ENCODE results near the gene TGM6. TPM values are rescaled to one million over a fixed set of nuclear protein-coding genes. Genes with fewer than 3 reads are reported as not detected.

The TGM6 gene
- total RNA-seq, 1 donor = not detected

DNA sequence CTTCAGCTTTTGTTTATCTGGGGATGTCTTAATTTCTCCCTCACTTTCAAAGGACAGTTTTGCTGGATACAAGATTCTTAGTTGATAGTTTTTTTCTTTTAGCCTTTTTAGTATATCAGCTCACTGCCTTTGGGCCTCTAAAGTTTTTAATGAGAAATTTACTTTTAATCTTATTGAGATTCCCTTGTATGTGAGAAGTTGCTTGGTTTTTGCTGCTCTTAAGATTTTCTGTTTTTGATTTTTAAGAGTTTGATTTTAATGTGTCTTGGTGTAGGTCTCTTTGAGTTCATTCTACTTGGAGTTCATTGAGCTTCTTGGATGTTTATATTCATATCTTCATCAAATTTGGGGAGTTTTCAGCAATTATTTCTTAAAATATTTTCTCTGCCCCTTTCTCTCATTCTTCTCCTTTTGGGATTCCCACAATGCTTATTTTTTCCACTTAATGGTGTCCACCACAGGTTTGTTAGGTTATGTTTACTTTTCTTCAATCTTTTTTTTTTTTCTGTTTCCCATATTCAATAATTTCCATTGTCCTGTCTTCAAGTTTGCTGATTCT lies 19.6 kb upstream of the TGM6 start:
- no peak overlapping the region for H3K4me3 ChIP-seq (ENCODE audit: low read depth, low read length)
- TF ChIP-seq, protein P1, sequence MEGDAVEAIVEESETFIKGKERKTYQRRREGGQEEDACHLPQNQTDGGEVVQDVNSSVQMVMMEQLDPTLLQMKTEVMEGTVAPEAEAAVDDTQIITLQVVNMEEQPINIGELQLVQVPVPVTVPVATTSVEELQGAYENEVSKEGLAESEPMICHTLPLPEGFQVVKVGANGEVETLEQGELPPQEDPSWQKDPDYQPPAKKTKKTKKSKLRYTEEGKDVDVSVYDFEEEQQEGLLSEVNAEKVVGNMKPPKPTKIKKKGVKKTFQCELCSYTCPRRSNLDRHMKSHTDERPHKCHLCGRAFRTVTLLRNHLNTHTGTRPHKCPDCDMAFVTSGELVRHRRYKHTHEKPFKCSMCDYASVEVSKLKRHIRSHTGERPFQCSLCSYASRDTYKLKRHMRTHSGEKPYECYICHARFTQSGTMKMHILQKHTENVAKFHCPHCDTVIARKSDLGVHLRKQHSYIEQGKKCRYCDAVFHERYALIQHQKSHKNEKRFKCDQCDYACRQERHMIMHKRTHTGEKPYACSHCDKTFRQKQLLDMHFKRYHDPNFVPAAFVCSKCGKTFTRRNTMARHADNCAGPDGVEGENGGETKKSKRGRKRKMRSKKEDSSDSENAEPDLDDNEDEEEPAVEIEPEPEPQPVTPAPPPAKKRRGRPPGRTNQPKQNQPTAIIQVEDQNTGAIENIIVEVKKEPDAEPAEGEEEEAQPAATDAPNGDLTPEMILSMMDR (IDR thresholded peaks at IDR 0.05; ENCODE audit: insufficient read depth, low read depth, low read length) = no peak
- no peak for DNase-seq (ENCODE audit: low read depth)

DNA sequence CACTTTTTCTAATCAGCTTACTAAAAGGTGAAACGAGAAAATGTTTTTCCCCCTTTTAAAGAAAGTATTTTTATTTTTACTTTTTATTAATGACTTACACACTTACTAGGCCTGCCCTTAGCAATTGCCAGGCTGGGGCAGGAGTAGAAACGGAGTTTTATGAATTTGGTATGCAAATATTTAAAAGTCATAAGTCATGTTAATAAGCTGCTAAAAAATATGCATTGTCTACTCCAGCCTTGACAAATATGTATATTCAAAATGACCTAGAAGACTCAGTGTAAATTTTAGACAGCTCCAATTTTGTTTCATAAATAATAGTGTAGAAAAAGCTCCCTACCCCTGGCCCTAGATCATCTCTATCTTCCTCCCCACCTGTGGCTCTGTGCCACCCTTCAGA lies 17.5 kb upstream of the TGM6 start:
- no peak for DNase-seq (ENCODE audit: low read depth)
- TF ChIP-seq, protein P1 (IDR thresholded peaks at IDR 0.05; ENCODE audit: insufficient read depth, low read depth, low read length) = no peak
- no peak overlapping the region for H3K4me3 ChIP-seq (ENCODE audit: low read depth, low read length)

DNA sequence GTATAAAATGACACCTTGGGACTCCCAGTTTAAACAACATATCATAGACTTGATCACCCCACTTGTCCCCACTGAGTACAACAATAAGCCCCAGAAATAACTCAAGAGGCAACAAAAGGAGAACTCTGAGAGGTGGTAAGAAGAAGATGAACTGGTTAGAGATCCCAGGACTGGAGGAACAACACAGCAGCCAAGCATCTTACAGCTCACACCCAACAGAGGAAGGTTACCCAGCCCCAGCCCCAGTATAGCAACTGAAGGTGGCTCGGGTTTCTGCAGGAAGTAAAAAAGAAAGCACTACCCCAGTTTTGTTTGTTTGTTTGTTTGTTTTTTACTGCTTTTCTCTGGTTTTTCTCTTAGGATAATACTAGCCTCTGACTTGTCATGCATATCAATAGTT lies 17.1 kb upstream of the TGM6 start:
- TF ChIP-seq, protein P1 (IDR thresholded peaks at IDR 0.05; ENCODE audit: insufficient read depth, low read depth, low read length) = no peak
- DNase-seq (ENCODE audit: low read depth) = no peak
- no peak overlapping the region for H3K4me3 ChIP-seq (ENCODE audit: low read depth, low read length)

DNA sequence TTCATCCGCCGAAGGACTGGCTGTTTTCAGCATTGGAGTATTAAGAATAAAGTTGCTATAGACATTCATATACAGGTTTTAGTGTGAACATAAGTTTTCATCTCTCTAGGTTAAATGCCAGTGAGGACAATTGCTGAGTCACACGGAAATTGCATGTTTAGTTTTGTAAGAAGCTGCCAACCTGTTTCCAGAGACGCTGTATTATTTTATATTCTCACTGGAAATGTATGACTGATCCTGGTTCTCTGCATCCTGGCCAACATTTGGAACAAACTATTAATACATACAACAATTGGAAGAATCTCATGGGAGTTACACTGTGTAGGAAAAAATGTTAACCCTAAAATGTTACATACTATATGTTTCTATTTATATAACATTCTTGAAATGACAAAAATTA lies 16.7 kb upstream of the TGM6 start:
- H3K4me3 ChIP-seq (ENCODE audit: low read depth, low read length) = no peak overlapping the region
- DNase-seq (ENCODE audit: low read depth) = no peak
- TF ChIP-seq, protein P1 (IDR thresholded peaks at IDR 0.05; ENCODE audit: insufficient read depth, low read depth, low read length) = no peak

DNA sequence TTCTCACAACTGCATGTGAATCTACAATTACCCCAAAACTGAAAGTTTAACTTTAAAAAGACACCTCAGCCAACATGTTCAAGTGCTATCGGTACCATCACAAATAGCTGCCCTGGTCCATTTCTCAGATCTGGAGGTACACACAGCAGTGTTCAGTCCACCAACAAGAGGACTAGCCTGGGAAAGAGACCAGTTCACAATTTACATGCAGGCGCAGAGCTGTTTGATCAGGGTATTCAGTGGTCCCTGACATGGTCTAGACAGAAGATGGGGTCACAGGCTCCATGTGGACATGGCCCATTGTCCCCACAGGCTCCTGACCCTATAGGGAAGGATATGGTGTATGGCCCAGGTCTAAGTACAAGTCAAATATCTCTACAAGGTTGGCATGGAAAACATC lies 15.6 kb upstream of the TGM6 start:
- DNase-seq (ENCODE audit: low read depth) = no peak
- TF ChIP-seq, protein P1 (IDR thresholded peaks at IDR 0.05; ENCODE audit: insufficient read depth, low read depth, low read length) = no peak
- no peak overlapping the region for H3K4me3 ChIP-seq (ENCODE audit: low read depth, low read length)

DNA sequence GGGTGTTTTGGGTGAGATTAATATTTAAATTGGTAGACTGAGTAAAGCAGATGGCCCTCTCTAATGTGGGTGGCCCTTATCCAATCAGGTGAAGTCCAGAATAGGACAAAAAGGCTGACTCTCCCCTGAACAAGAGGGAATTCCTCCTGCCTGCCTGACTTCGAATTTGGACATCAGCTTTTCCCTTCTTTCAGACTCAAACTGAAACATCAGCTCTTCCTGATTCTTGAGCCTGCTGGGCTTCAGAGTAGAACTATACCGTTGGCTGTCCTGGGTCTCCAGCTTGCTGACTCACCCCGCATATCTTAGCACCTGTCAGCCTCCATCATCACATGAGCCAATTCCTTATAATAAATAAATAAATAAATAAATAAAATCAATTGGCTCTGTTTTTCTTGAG lies 15.0 kb upstream of the TGM6 start:
- TF ChIP-seq, protein P1 (IDR thresholded peaks at IDR 0.05; ENCODE audit: insufficient read depth, low read depth, low read length) = no peak
- no peak overlapping the region for H3K4me3 ChIP-seq (ENCODE audit: low read depth, low read length)
- DNase-seq (ENCODE audit: low read depth) = no peak

DNA sequence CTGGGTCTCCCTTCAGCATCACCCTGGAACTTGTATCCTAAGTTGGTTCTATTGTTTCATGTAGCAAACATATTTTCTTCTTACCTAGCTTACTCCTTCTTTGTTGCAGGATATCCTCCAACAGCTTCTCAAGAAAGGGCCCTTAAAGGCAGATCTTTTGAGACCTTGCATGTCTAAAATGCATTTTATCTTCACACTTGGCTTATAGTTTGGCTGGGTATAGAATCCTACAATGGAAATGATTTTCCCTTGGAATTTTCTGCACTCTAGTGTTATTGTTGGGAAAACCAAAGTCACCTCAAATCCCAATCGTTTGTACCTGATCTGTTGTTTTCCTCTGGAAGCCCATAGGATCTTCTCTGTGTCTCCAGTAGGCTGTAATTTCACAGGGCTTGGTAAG lies 12.1 kb upstream of the TGM6 start:
- no peak overlapping the region for H3K4me3 ChIP-seq (ENCODE audit: low read depth, low read length)
- TF ChIP-seq, protein P1 (IDR thresholded peaks at IDR 0.05; ENCODE audit: insufficient read depth, low read depth, low read length) = no peak
- DNase-seq (ENCODE audit: low read depth) = no peak
